HG02884 (cell line): Measurements from ENCODE around the gene APH1A.
"Not testable (repeated sequence)": the region's sequence is repeated elsewhere in the genome, so short reads cannot be mapped to it uniquely, and the experiment has no call there.

ENCODE experiments used
- ATAC-seq: cut with Tn5 transposase; IDR thresholded peaks from one replicate; pipeline ENCODE4 v1.9.1; 2021; ENCODE audit warnings: mild to moderate bottlenecking, moderate library complexity; ENCODE audit not compliant: unreplicated experiment

Gene APH1A

DNA sequence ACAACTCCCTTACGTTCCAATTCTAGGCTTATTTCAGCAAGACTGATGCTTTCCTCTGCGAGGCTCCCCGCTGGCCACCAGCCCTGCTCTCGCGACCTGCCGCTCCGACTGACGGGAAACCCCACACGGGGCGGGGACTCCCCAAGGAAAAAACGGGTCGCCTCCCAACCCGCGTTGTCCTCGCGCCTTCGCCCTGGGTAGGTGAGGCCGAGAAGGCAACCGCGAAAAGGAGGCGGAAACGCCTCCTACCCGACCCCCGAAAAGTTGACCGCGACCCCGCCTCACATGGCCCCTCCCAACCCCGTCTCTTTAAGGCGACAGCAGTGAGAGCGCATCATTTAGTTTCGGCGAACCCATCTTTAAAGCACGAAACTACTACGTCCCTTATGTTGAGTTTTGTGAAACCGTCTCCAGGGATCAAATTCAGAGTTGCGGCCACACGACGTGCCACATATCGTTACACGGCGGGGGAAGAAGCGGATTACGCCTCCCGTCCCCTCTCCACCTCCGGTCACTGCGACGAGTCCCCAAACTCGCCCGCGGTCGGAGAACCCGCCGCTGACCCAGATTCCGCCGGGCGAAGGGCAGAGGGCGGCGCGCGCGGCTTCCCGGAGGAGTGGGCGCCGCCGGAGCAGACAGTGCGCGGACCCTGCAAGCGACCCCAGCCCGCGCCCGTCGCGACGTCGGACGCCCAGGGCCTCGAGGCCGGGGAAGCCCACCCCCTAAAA is 34.1 kb downstream of the APH1A start:
- peak; percentile 52 for ATAC-seq

DNA sequence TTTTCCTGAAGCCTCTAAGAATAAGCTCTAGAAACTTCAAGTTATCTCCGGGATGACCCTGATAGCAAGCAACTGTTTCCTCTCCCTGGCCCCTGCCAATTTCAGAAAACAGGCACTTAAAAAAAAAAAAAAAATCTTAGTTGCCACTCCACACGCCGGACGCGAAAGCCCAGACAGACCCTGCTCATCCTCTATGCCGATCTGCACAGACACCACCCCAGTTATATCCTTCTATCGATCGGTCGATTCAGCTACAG is 34.6 kb downstream of the APH1A start:
- ATAC-seq, result peak; percentile 4

DNA sequence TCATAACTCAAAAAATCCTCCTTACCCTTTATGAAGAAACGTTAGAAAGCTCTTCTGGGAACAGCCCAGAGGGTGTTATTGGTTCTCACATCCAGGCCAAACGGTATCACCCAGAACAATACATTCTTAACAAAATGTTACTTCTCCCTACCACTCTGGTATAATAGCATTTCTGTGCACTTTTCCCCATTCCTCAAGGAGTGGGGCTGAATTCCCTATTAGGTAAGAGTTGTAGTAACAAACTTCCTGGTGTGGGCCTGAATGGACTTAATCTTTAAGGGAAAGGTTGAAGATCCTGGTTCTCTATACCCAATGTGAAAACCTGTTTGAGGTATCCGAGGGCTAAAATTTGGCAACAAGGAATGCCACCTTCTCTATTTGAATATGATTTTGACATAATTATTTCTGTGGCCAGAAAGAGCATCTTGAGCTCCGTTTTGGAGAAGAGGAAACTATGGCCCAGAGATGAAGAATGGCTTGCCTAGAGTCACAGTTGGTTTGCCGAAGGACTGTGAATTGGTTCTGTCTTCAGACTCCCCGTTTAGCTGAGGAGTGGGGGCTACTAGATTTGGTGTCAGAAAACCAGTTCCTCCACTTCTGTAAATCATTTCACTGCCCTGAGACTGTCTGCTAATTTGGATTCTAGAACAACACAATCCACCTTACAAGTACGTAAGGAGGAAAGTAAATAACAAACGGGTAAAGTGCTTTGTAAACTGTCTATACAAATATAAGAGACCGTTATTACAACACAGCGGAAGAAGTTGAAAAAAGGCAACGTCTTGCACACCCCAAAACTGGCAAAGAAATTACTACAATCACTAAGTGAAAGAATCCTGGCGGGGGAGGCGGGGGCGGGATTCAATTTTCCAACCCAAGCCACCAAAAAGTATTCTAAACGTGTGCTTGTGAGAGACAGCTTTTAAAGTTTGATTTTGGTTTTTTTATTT is 35.2 kb downstream of the APH1A start:
- no peak for ATAC-seq

GRCh38 chr1:150232921-150233320 is 35.9 kb downstream of the APH1A start:
- ATAC-seq, result not testable (repeated sequence)

- ATAC-seq, result not testable (repeated sequence)
Measured at GRCh38 chr1:150228246-150228645, 40.6 kb downstream of the APH1A start.

GRCh38 chr1:150227228-150227627 is 41.6 kb downstream of the APH1A start:
- ATAC-seq, result no peak

GRCh38 chr1:150226486-150226885 is 42.3 kb downstream of the APH1A start:
- ATAC-seq, result no peak

- no peak for ATAC-seq
Measured at GRCh38 chr1:150225546-150225945, 43.3 kb downstream of the APH1A start.

GRCh38 chr1:150224983-150225382 is 43.8 kb downstream of the APH1A start:
- ATAC-seq, result no peak

GRCh38 chr1:150221552-150221951 is 47.3 kb downstream of the APH1A start:
- ATAC-seq, result no peak

DNA sequence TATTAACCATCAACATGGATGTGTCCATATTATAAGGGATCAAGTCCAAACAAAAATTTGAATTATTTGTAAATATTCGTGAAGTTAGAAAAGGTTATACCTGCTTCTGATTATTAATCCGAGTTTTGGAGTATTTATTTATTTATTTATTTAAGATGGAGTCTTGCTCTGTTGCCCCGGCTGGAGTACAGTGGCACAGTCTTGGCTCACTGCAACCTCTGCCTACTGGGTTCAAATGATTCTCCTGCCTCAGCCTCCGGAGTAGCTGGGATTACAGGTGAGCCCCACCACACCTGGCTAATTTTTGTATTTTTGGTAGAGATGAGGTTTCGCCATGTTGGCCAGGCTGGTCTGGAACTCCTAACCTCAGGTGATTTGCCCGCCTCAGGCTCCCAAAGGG is 53.0 kb downstream of the APH1A start:
- not testable (repeated sequence) for ATAC-seq
